ENCODE results near the gene LRCH2. TPM values are rescaled to one million over a fixed set of nuclear protein-coding genes. Genes with fewer than 3 reads are reported as not detected.

The LRCH2 gene
- polyA plus RNA-seq (2013, experiment 1 of 4): 7.8 TPM
- polyA plus RNA-seq (2013, experiment 2 of 4): 7.9 TPM
- 6.0 TPM for polyA plus RNA-seq (2013, experiment 3 of 4)
- polyA plus RNA-seq (2013, experiment 4 of 4): 7.3 TPM

GRCh38 chrX:115233497-115234455 is at the start of gene LRCH2:
TSS of gene LRCH2 (minus strand) at chrX:115234096. CDS start at chrX:115234041, 55 bp downstream.
- 0% methylated on average over 38 to 56 of the region's 59 CpGs for WGBS, 2 experiments
- no peaks in the 10 kb centered on the region for H3K27me3 ChIP-seq (ENCODE audit: control insufficient read depth, insufficient read depth, low read length, poor library complexity, severe bottlenecking)
- H3K9me3 ChIP-seq (ENCODE audit: control insufficient read depth, low read length): no peaks in the 10 kb centered on the region
- H3K4me3 ChIP-seq (ENCODE audit: insufficient read depth, low read depth, low read length): peak within 1 kb of the TSS; percentile 58
- H3K4me1 ChIP-seq (ENCODE audit: control insufficient read depth, insufficient read depth, low read length): no peaks in the 10 kb centered on the region
- H3K36me3 ChIP-seq (ENCODE audit: control insufficient read depth, insufficient read depth, low read length): no peaks in the 10 kb centered on the region
- H3K27ac ChIP-seq (ENCODE audit: insufficient read depth, low read depth, low read length, poor library complexity, severe bottlenecking): no peak within 1 kb of the TSS

- no CpG with 5 or more reads among the region's 1 CpG for WGBS, 2 experiments
- Histone ChIP-seq H3K4me3 (ENCODE audit: insufficient read depth, low read depth, low read length) (no peak overlapping the region), H3K36me3 (ENCODE audit: control insufficient read depth, insufficient read depth, low read length) (no peaks in the 10 kb centered on the region), H3K4me1 (ENCODE audit: control insufficient read depth, insufficient read depth, low read length) (no peaks in the 10 kb centered on the region), H3K9me3 (ENCODE audit: control insufficient read depth, low read length) (no peaks in the 10 kb centered on the region), H3K27ac (ENCODE audit: insufficient read depth, low read depth, low read length, poor library complexity, severe bottlenecking) (no peak overlapping the region), H3K27me3 (ENCODE audit: control insufficient read depth, insufficient read depth, low read length, poor library complexity, severe bottlenecking) (no peaks in the 10 kb centered on the region)
Observed at GRCh38 chrX:115269051-115269683, 35.3 kb upstream of the LRCH2 start.

GRCh38 chrX:115268421-115268820 is 34.5 kb upstream of the LRCH2 start:
- no peak overlapping the region for H3K27ac ChIP-seq (ENCODE audit: insufficient read depth, low read depth, low read length, poor library complexity, severe bottlenecking)
- H3K9me3 ChIP-seq (ENCODE audit: control insufficient read depth, low read length): no peaks in the 10 kb centered on the region
- no peak overlapping the region for H3K4me3 ChIP-seq (ENCODE audit: insufficient read depth, low read depth, low read length)
- no peaks in the 10 kb centered on the region for H3K36me3 ChIP-seq (ENCODE audit: control insufficient read depth, insufficient read depth, low read length)
- no peaks in the 10 kb centered on the region for H3K4me1 ChIP-seq (ENCODE audit: control insufficient read depth, insufficient read depth, low read length)
- H3K27me3 ChIP-seq (ENCODE audit: control insufficient read depth, insufficient read depth, low read length, poor library complexity, severe bottlenecking): no peaks in the 10 kb centered on the region
- WGBS, 2 experiments: 47 to 54% methylated on average over 3 of the region's 3 CpGs

- Histone ChIP-seq H3K27me3 (ENCODE audit: control insufficient read depth, insufficient read depth, low read length, poor library complexity, severe bottlenecking) (no peaks in the 10 kb centered on the region), H3K27ac (ENCODE audit: insufficient read depth, low read depth, low read length, poor library complexity, severe bottlenecking) (no peak overlapping the region), H3K4me3 (ENCODE audit: insufficient read depth, low read depth, low read length) (no peak overlapping the region), H3K4me1 (ENCODE audit: control insufficient read depth, insufficient read depth, low read length) (no peaks in the 10 kb centered on the region), H3K36me3 (ENCODE audit: control insufficient read depth, insufficient read depth, low read length) (no peaks in the 10 kb centered on the region), H3K9me3 (ENCODE audit: control insufficient read depth, low read length) (no peaks in the 10 kb centered on the region)
- 86 to 94% methylated on average over 1 to 2 of the region's 2 CpGs for WGBS, 2 experiments
Observed at GRCh38 chrX:115266300-115266699, 32.4 kb upstream of the LRCH2 start.

- H3K36me3 ChIP-seq (ENCODE audit: control insufficient read depth, insufficient read depth, low read length): no peaks in the 10 kb centered on the region
- no peak overlapping the region for H3K4me3 ChIP-seq (ENCODE audit: insufficient read depth, low read depth, low read length)
- no peak overlapping the region for H3K27ac ChIP-seq (ENCODE audit: insufficient read depth, low read depth, low read length, poor library complexity, severe bottlenecking)
- WGBS, 2 experiments: 91 to 93% methylated on average over 2 of the region's 2 CpGs
- no peaks in the 10 kb centered on the region for H3K27me3 ChIP-seq (ENCODE audit: control insufficient read depth, insufficient read depth, low read length, poor library complexity, severe bottlenecking)
- H3K4me1 ChIP-seq (ENCODE audit: control insufficient read depth, insufficient read depth, low read length): no peaks in the 10 kb centered on the region
- H3K9me3 ChIP-seq (ENCODE audit: control insufficient read depth, low read length): no peaks in the 10 kb centered on the region
Observed at GRCh38 chrX:115264009-115264408, 30.1 kb upstream of the LRCH2 start.

- H3K4me3 ChIP-seq (ENCODE audit: insufficient read depth, low read depth, low read length): no peak overlapping the region
- no peaks in the 10 kb centered on the region for H3K9me3 ChIP-seq (ENCODE audit: control insufficient read depth, low read length)
- 87 to 100% methylated on average over 1 to 2 of the region's 2 CpGs for WGBS, 2 experiments
- H3K27ac ChIP-seq (ENCODE audit: insufficient read depth, low read depth, low read length, poor library complexity, severe bottlenecking): no peak overlapping the region
- H3K4me1 ChIP-seq (ENCODE audit: control insufficient read depth, insufficient read depth, low read length): no peaks in the 10 kb centered on the region
- H3K27me3 ChIP-seq (ENCODE audit: control insufficient read depth, insufficient read depth, low read length, poor library complexity, severe bottlenecking): no peaks in the 10 kb centered on the region
- H3K36me3 ChIP-seq (ENCODE audit: control insufficient read depth, insufficient read depth, low read length): no peaks in the 10 kb centered on the region
Observed at GRCh38 chrX:115261148-115261547, 27.3 kb upstream of the LRCH2 start.

GRCh38 chrX:115260330-115260729 is 26.4 kb upstream of the LRCH2 start:
- Histone ChIP-seq H3K27ac (ENCODE audit: insufficient read depth, low read depth, low read length, poor library complexity, severe bottlenecking) (no peak overlapping the region), H3K27me3 (ENCODE audit: control insufficient read depth, insufficient read depth, low read length, poor library complexity, severe bottlenecking) (no peaks in the 10 kb centered on the region), H3K9me3 (ENCODE audit: control insufficient read depth, low read length) (no peaks in the 10 kb centered on the region), H3K4me1 (ENCODE audit: control insufficient read depth, insufficient read depth, low read length) (no peaks in the 10 kb centered on the region), H3K36me3 (ENCODE audit: control insufficient read depth, insufficient read depth, low read length) (no peaks in the 10 kb centered on the region), H3K4me3 (ENCODE audit: insufficient read depth, low read depth, low read length) (no peak overlapping the region)
- WGBS, 2 experiments: 90 to 96% methylated on average over 3 of the region's 3 CpGs

GRCh38 chrX:115259238-115259875 is 25.5 kb upstream of the LRCH2 start:
- H3K9me3 ChIP-seq (ENCODE audit: control insufficient read depth, low read length): no peaks in the 10 kb centered on the region
- no peaks in the 10 kb centered on the region for H3K36me3 ChIP-seq (ENCODE audit: control insufficient read depth, insufficient read depth, low read length)
- no peak overlapping the region for H3K27ac ChIP-seq (ENCODE audit: insufficient read depth, low read depth, low read length, poor library complexity, severe bottlenecking)
- H3K27me3 ChIP-seq (ENCODE audit: control insufficient read depth, insufficient read depth, low read length, poor library complexity, severe bottlenecking): no peaks in the 10 kb centered on the region
- H3K4me1 ChIP-seq (ENCODE audit: control insufficient read depth, insufficient read depth, low read length): no peaks in the 10 kb centered on the region
- WGBS, 2 experiments: 80 to 93% methylated on average over 2 to 3 of the region's 3 CpGs
- no peak overlapping the region for H3K4me3 ChIP-seq (ENCODE audit: insufficient read depth, low read depth, low read length)

- Histone ChIP-seq H3K36me3 (ENCODE audit: control insufficient read depth, insufficient read depth, low read length) (no peaks in the 10 kb centered on the region), H3K4me1 (ENCODE audit: control insufficient read depth, insufficient read depth, low read length) (no peaks in the 10 kb centered on the region), H3K9me3 (ENCODE audit: control insufficient read depth, low read length) (no peaks in the 10 kb centered on the region), H3K27ac (ENCODE audit: insufficient read depth, low read depth, low read length, poor library complexity, severe bottlenecking) (no peak overlapping the region), H3K27me3 (ENCODE audit: control insufficient read depth, insufficient read depth, low read length, poor library complexity, severe bottlenecking) (no peaks in the 10 kb centered on the region), H3K4me3 (ENCODE audit: insufficient read depth, low read depth, low read length) (no peak overlapping the region)
Observed at GRCh38 chrX:115257711-115258110, 23.8 kb upstream of the LRCH2 start.

- Histone ChIP-seq H3K4me3 (ENCODE audit: insufficient read depth, low read depth, low read length) (no peak overlapping the region), H3K27ac (ENCODE audit: insufficient read depth, low read depth, low read length, poor library complexity, severe bottlenecking) (no peak overlapping the region), H3K36me3 (ENCODE audit: control insufficient read depth, insufficient read depth, low read length) (no peaks in the 10 kb centered on the region), H3K4me1 (ENCODE audit: control insufficient read depth, insufficient read depth, low read length) (no peaks in the 10 kb centered on the region), H3K27me3 (ENCODE audit: control insufficient read depth, insufficient read depth, low read length, poor library complexity, severe bottlenecking) (no peaks in the 10 kb centered on the region), H3K9me3 (ENCODE audit: control insufficient read depth, low read length) (no peaks in the 10 kb centered on the region)
- WGBS, 2 experiments: 100% methylated on average over 1 of the region's 2 CpGs; no CpG with 5 or more reads in 1 of the 2 experiments
Observed at GRCh38 chrX:115255003-115255402, 21.1 kb upstream of the LRCH2 start.

Data from ectodermal cell (in vitro differentiated cells).